Adipose tissue (tissue), 3 donors: ENCODE data around the gene ELFN2. TPM values are rescaled to one million over a fixed set of nuclear protein-coding genes. Genes with fewer than 3 reads are reported as not detected.

Experiments used
- H3K27ac ChIP-seq: one replicate; pipeline ENCODE4 v1.5.1; 2013; ENCODE audit warnings: low read depth, low read length
- WGBS, 3 donors: extraction: QIAGEN DNeasy Blood & Tissue Kit; methylation state at CpG; one replicate each; pipeline ENCODE4 v1.1.7; 2013; 5-methylcytosine and 5-hydroxymethylcytosine counted together
- polyA plus RNA-seq, 3 donors: library from polyadenylated mRNA; stranded (reverse); fragments of 200-250 nt; gene quantifications; one replicate each; pipeline ENCODE4 v1.2.3, GENCODE V29; 2013
- donor health status: healthy with polysubstance abuse.
- donor health status: Bipolar disorder and iron deficiency.
- donor health status: healthy.

Gene ELFN2
- polyA plus RNA-seq, 3 donors, result 0.03 to 0.29 (median 0.11) TPM

DNA sequence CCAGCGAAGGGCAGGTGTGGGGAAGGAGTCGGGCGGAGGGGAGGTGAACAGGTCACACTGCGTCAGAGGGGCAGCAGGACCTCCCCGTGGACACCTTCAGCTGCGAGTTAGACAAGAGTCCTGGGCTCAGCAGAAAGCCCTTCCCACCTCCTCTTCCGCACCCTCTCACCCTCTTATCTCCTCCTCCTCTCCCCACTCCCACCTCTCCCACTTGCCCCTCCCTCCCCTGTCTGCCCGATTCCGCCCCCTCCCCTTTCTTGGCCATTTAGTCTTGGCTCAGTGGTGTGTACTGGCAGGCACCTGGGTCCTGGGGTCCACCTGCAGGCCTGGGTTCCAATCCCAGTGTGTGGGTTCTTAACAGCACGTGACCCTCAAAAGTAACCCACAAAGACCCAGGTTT is 107.8 kb downstream of the ELFN2 start:
- no peak overlapping the region for H3K27ac ChIP-seq
- 60 to 83% (median 80%) methylated on average over 10 of the region's 10 CpGs for WGBS, 3 donors

DNA sequence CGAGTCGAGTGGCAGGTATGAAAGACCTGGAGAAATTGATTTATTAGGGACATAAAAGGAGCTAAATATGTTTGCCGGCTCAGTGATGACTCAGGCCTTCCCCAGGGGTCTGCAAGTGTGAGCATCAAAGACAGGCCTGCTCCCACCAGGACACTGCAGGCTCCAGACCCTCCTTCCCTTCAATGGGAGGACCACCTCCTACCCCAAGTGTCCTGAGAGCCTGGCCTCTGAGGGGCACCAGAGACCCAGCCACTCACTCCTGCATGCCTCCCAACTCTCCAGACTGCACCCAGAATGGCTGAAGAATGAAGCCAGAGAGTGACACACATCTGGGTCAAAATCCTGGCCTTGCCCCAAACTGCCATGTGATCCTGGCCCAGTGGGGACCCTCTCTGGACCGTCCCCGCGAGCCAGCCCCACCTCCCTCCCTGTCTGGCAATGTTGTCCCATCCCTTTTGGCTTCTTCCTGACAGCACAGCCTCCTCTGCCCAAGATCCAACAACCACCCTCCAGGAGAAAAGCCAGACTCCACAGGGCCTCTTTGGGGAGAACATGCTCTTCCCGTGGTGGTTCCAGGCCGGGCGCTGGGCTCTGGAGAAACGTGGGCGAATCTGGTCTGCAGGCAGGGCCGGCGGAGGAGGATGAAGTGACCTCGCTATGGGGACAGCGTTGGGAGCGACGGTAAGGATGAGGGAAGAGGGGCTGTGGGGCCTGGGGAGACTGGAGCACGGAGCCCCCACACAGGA is 108.7 kb downstream of the ELFN2 start:
- H3K27ac ChIP-seq, result no peak overlapping the region
- 55 to 73% (median 66%) methylated on average over 18 of the region's 18 CpGs for WGBS, 3 donors

Other genes starting within 250 kb of the ELFN2 start
- gene C1QTNF6, start 239.2 kb downstream of the ELFN2 start, polyA plus RNA-seq, result 1 to 10 TPM; 2.6 to 8.0 (median 2.6) TPM
- gene SSTR3, start 215.0 kb downstream of the ELFN2 start, polyA plus RNA-seq, result under 1 TPM; 0.04 to 0.59 (median 0.11) TPM
- 10 to 100 TPM in 2 of 3 donors, 1 to 10 TPM in 1; 5.7 to 29.8 (median 26.9) TPM for gene RAC2, start 183.2 kb downstream of the ELFN2 start, polyA plus RNA-seq
- gene CYTH4, start 145.0 kb downstream of the ELFN2 start, polyA plus RNA-seq, result 10 to 100 TPM in 2 of 3 donors, 1 to 10 TPM in 1; 1.9 to 18.1 (median 14.6) TPM
- gene MFNG, start 58.9 kb upstream of the ELFN2 start, polyA plus RNA-seq, result 10 to 100 TPM in 2 of 3 donors, 1 to 10 TPM in 1; 5.1 to 20.5 (median 19.0) TPM
- 10 to 100 TPM in 1 of 3 donors, 1 to 10 TPM in 2; 8.8 to 20.0 (median 10.0) TPM for gene CARD10, start 91.9 kb upstream of the ELFN2 start, polyA plus RNA-seq
- gene CDC42EP1, start 133.0 kb upstream of the ELFN2 start, polyA plus RNA-seq, result 10 to 100 TPM; 52.7 to 66.6 (median 63.3) TPM
- 10 to 100 TPM in 1 of 3 donors, 1 to 10 TPM in 2; 2.1 to 13.9 (median 4.4) TPM for gene LGALS2, start 152.6 kb upstream of the ELFN2 start, polyA plus RNA-seq
- 10 to 100 TPM; 24.2 to 33.1 (median 29.8) TPM for gene GGA1, start 181.4 kb upstream of the ELFN2 start, polyA plus RNA-seq
- gene SH3BP1, start 212.2 kb upstream of the ELFN2 start, polyA plus RNA-seq, result 1 to 10 TPM; 2.3 to 8.2 (median 6.6) TPM
- 1 to 10 TPM; 4.7 to 5.7 (median 4.9) TPM for gene PDXP, start 231.2 kb upstream of the ELFN2 start, polyA plus RNA-seq
- gene LGALS1, start 248.2 kb upstream of the ELFN2 start, polyA plus RNA-seq, result 1,000 to 10,000 TPM in 2 of 3 donors, 100 to 1,000 TPM in 1; 418 to 4,149 (median 2,198) TPM